Suprapubic skin (tissue), 3 donors: ENCODE results near the gene SLC37A1.

Source experiments
- CTCF ChIP-seq, 2 donors: fragments of 200-600 bp in 1 of 2; fragments of 450-650 bp in 1 of 2; sonication (generic) in 1 of 2; IDR thresholded peaks; one replicate each; pipeline ENCODE4 v1.5.1; 2016 to 2019; ENCODE audit warnings: antibody characterized with exemption in 2 of 2, mild to moderate bottlenecking in 1 of 2, moderate library complexity in 1 of 2
- EP300 ChIP-seq: sonication (generic); formaldehyde crosslinking; IDR thresholded peaks from one replicate; pipeline ENCODE4 v1.6.1; 2017; ENCODE audit warnings: antibody characterized with exemption

- no peak for TF ChIP-seq EP300
- TF ChIP-seq CTCF (IDR thresholded peaks at IDR 0.05): no peak
Measured at GRCh38 chr21:42592156-42592820, 78.6 kb downstream of the SLC37A1 start.
